ENCODE results near the gene VAC14.
A peak's percentile ranks its signal among the peaks of the same experiment; 100 is the strongest.

VAC14 gene

DNA sequence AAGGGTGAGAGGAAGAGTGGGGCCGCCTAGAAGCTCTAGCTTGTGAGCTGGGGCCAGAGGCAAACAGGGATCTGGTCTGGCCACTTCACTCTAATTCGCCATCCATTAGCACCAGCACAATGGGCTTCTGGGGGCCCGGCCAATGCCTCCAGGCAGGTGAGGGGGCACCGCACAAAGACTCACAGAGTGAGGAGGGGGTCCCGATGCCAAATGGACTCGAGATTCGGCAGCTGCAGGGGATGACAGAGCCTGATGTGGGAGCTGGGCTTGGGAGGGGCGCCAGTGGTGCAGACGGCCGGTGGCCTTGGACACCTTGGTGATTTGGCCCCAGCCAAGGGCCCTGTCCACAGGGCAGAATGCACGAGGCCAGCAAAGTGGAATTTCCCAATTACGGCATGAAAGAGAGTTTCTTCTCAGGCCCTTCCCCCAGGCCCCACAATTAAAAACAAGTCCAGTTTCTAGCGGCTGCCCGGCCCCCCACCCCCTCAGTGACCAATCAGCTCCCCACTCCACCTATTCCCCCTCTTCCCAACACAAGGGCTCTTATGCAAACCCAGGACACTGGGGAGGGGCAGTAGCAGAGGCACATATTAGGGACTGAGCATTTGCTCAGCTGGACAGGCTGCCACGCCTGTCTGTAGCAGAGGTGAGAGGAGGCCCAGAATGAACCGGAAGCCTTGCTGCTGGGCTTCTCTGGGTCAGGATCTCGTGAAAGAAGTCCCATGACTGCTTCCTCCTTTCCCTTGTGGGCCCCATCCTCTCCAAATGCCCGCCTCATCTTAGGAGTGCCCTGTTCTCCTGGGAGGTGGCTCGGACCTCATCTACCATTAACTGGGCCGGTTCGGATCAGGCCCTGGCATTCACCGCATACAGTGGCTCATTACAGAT, 75.7 kb downstream of the VAC14 start:
- peak; percentile 79 for DNase-seq (ENCODE audit: low spot score)

DNA sequence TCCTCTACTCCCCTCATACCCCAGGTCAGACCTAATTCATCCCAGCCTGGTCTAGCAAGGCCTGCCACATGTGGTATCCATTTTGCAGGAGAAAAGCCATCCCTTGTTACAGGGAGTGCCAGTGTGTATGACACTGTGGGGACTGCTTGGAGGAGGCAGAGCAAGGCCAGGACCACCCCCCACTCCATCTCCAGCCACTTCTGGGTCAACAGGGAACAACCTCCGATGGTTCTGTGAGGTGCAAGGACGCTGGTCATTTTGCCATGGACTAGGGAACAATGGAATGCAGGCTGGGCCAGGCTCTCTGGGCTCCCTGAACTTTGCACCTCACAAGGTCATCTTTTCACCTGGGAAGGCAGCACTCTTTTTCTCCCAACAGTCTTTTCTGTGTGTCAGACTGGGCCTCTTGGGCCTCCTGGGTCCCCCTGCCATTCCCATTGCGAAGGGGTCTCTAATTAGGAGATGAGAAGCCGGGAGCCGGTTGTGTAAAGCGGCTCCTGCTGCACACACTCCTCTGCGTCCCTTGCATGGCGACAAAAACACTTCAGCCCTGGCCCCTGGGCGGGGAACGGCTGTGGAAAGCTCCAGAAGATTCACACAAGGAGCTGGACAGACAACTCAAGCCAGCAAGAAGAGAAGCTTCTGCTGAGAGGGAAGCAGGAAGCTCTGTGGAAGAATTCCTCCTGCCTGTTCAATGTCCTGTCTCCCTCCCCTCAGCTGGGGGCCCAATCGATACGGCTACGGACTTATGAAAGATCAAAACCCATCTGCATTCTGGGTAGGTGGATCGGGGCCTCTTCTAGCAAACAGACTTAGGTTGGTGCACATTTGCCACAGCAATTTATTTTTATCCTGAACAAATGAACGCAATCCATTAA, 76.6 kb downstream of the VAC14 start:
- DNase-seq (ENCODE audit: low spot score): no peak

DNA sequence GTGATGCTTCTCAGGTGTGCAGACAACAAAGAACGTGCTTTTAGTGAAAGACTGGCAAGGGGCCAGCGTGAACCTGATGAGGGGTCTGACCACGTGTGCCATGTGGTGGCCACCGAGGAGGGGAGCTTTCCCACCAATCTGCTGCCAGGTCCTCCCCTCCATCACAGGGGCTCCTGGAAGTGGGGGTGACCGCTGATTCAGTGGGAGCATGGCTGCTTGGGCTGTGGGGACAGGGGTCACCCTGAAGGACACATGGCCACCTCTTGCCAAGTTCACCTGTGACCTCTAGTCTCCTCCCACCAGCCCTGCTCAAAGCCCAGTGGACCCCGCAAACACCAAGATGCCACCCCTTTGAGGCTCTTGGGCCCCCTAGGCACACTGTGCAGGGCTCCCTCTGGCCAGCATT, 77.2 kb downstream of the VAC14 start:
- no peak for DNase-seq (ENCODE audit: low spot score)

DNA sequence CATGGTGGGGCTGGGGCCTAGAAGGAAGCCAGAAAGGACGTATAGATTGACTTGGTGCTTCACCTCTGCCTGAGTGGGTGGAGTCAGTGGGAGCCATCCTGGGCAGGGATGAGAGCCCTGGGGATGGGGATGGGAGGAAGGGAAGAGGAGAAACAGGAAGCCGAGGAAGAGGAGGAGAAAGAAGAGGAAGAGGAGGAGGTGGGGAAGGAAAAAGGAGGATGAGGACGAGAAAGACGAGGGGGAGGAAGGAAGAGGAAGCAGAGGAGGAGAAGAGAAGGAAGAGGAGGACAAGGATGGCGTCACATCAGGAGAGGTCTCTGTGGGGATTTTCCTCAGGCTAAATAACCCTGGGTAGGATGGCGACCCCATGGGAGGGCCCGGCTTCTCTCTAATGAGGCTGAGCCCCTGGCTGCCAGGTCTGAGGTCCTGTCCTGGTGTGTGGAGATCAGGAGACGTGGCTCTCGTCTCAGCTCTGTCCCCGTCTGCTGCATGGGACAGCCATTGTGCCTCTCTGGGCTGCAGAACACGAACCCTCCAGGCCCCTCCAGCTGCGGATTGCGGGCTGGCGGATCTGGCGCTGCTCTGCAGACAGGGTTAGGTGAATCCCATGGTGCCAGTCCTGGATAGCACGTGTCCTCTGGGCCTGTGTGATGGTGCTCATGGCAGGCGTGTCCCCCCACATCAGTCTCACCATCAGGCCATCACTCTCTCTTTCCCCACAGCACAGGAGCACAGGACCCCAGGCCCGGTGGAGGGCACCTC, 79.6 kb downstream of the VAC14 start:
- no peak for DNase-seq (ENCODE audit: low spot score)

DNA sequence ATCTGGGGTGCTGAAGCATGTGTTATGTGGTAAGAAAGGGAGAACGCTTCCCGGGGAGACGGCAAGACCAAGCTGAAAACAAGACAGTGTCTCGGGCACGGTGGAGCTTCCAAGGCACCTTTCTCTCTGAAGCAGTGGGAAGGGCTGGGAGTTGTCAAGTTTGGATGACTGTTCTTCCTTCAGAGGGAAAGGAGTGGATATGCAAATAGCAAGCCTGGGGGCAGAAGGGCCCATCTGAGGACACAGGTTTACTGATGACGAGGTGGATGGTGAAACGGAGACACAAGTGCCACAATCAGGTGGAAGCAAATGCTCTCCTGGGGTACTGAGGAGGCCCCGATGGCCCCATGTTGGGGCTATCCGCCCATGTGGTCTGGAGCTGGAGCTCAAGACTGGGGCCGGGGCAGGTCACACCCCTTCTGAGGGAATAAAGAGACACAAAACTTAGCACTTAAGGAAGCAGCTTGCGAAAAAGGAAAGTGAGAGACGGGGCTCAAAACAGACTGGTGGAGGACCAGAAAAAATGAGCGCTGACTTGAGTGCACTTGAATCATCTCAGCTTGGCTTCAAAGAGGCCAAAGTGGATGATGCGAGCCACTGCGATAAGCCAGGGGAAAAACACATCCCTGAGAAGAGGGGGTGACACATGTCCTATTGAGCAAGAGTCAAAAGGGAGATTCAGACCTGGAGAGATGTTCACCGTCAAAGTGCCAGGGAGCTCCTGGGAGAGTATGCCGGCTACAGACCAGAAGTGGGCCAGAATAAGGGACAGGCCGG, 80.3 kb downstream of the VAC14 start:
- no peak for DNase-seq (ENCODE audit: low spot score)

DNA sequence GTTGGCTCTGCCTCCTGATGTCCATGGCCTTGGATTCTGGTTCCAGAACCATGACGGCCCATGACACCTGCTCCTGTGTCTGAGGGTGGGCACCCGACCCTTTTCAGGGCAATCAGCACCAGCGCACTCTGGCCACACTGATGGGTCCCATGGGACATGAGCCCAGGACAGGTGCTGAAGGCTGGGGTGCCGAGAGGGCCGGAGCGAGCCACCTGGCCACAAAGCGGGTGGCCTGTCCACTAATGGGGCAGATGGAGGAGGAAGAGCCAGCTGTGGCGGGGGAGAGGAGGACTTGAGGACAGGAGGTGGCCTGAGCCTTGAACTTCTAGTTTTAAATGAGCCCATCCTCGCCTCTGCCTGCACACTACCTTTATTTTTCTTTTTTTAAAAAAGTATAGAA, 83.9 kb downstream of the VAC14 start:
- no peak for DNase-seq (ENCODE audit: low spot score)

DNA sequence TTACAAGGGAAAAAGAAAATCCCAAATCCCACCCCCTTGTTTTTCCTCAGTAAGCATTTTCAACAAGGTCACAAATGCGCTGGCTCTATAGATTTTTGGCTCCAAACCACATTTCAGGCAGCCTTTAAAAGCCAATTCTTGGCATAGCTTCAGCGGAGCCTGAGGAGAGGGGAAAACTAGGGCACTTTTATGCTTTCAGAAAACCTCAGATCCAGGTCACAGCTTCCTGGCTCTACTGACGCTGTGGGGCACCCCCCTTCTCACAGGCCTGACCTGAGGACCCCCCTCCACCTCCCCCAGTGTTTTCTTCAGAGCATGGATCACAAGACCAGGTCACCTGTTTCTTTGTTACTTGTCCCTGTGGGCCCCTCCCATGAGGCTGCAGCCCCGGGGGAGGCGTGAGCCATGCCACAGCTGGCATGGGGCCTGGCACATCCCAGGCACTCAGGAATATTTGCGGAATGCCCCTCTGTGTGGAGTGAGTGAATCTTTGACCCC, 85.0 kb downstream of the VAC14 start:
- DNase-seq (ENCODE audit: low spot score): peak; percentile 43

DNA sequence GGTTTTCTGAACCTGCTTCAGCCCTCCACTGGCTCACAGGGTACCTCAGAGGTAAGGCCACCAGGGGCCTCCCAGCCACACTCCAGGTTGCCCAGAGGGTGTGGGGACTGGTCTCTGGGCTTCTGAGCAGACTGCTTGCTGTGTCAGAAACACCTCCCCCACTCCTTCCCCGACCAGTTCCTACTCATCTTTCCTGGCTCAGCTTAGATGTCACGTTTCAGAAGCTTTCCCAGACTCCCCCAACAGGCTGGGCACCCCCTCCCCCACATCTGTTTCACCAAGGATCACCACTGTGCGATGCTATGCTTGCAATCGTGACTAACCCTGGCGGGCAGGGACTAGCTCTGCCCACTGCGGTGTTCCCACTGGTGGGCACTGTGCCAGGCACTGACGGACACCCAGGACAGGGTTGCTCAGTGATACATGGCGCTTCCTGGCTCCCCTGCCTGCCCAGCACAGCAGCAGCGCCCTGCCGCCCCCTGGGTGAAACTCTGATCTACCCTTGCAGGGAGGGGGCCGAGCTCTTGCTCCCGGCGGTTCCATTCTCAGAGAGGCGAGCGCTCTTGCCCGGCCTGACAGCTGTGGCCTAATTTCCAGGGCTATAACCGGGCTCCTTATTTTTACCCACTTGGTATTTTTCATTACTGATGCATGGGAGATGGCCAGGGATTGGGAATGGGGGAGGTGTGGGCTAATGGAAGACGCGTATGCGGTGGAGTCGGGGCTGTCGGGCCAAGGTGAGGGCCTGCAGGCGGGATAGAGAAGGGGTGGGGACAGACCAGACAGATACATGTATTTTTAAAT, 85.7 kb downstream of the VAC14 start:
- DNase-seq (ENCODE audit: low spot score): peak; percentile 45

DNA sequence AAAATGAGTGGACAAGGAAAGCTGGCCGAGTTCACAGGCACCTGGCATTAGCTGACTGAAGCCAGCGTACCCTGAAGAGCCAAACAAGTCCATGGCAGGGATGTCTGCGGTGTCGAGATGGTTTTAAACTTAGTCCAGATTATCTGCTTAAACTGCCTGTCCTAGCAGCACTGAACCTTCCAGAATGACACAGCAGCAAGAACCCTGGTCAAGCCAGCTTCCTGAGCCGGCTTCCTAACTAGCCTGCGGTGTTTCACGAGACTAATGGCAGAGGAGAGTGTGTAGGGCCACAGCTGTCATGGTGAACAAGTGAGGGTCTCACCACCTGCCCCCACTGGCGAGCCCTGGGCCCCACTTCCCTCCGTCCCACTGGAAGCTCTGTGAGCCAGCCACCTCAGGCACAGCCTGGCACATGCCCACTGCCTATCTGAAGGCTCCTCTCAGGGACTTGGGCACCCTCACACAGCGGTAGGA, 86.3 kb downstream of the VAC14 start:
- DNase-seq (ENCODE audit: low spot score): no peak

DNA sequence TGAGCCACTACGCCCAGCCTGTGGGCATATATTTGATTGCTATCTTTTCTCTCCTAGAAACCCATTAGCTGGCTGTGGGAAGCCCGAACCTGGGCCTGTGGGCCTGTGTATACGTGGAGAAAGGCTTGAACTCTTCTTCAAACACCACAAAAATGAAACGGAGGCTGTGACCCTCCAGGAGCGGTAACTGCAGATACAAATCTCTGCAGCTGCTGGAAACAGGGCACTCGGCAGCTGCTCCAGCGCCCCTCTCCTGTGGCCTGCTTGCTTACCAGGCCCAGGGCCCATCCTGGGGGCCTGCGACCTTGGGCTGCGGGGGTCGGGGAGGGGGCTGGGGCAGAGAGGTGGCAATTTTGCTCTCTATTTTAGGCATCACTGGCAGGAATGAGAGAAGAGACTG, 87.1 kb downstream of the VAC14 start:
- no peak for DNase-seq (ENCODE audit: low spot score)

DNA sequence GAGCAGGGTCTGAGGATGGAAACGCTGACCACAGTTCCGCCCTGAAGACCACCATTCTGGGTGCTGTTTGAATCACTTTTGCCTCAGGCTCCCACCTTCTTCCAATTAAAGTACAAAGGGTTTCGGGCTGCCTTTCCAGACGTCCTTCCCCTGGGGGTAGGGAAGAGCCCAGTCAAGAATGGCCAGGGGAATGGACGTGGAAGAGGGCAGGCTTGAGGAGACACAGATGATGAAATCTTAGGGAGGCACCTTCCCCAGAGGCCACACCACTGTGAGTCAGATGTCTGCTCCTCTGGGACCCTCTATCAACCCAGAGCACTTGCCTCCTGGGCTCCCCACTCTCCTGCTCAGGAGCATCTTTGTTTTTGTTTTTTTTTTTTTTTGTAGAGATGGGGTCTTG, 87.6 kb downstream of the VAC14 start:
- DNase-seq (ENCODE audit: low spot score): no peak

DNA sequence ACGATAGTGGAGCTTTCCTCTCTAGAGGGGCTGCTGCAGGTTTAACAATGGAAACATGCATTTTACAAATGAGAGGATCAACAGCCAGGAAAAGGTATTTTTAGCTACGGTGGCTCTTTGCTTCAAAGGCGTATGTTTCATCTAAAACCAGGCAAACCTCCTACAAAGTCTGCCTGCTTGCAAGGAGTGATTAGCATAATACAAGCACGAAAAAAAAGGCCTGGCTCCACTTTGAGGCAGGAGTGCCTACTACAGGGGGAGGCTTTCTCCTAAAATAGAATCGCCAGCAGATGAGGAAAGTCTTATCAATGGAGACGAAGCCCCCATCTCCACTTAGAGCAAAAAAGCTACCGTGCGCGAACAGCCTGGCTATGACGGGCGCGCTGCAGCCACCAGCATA, 88.0 kb downstream of the VAC14 start:
- peak; percentile 48 for DNase-seq (ENCODE audit: low spot score)

DNA sequence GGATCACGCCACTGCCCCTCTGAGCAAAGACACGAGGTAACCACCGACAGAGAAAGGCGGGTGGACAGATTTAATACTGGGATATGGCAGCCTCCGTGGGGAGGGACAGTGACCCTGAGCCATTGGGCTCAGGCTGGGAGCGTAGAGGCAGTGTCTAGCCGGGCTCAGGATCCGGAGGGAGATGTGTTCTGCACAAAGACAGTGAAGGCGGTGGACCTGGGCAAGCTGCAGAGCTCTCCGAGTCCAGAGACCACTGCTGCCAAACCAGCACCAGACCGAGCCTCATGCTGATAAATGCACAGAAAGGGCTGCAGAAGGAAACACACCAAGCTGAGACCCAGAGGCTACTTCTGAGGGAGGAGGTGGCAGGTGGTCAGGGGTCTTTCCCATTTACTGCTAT, 88.6 kb downstream of the VAC14 start:
- DNase-seq (ENCODE audit: low spot score): no peak

DNA sequence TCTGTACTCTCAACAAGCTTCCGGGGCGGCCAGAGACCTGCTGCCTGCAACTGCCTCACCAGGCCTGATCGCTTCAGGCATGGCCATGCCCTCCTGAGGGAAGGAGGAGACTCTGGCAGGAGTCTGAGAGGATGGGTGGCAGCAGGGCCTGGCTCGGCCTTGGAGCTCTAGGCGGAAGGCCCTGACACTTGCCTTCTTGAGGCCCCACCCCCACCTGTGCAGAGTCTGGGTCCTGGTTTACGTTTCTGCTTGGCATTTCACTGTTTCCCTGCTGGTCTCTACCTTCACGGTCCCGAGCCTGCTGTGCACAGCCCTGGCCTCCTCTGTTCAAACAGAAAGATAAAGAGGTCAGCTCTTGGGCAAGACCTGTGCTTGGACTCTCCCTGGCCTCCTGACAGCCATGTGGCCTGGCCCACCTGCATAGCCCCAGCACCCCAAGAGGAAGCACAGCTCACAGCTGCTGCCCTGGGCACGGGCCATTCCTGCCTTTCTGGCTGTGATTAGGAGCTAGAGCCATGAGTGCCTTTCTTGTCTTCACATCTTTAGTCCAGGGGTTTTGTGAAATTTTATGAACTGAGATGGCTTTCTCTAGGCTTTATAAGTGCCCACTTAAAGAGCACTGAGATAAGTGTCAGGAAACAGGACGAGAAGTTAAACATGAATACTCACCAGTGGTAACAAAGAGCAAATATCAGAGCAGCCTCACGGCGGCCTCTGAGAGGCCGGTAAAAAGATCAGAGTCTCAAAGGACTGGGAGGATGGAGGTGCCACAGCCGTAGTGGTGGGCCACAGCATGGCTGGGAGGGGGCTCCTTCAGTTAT, 89.5 kb downstream of the VAC14 start:
- DNase-seq (ENCODE audit: low spot score): no peak

DNA sequence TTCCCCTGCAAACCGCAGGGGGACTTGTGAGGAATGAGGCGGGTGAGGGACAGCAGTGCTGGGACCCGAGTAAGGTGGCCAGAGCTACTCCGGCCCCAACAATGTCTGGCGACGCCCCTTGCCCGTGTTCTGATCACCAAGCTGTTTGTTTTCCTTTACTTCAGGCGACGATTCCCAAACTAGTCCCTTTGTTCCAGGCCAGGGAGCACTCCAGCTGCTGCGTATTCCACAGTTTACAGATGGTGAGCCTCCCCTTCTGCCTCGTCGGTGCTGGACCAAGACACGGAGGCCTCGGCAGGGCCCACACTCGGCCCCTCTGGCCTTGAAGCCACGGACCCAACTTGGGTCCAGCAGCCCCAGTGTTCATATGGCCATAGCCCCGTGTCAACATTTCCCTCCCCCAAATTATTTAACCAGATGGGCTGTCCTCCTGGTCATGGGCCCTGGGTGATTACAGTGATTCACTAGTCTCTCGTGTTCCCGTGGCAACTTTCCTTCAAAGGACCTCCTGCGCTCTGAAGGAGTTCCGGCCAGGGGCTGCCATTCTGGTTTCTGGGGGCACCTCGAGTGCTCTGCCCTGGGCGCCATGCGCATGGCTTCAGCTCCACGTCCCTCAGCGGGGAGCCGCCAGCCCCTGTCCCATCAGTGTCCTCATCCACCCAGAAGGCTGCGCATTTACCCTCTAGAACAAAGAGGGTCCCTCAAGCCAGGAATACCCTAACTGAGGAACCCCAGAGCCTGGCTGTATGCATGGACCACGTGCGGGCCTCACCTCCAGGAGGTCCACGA, 90.3 kb downstream of the VAC14 start:
- DNase-seq (ENCODE audit: low spot score): no peak

DNA sequence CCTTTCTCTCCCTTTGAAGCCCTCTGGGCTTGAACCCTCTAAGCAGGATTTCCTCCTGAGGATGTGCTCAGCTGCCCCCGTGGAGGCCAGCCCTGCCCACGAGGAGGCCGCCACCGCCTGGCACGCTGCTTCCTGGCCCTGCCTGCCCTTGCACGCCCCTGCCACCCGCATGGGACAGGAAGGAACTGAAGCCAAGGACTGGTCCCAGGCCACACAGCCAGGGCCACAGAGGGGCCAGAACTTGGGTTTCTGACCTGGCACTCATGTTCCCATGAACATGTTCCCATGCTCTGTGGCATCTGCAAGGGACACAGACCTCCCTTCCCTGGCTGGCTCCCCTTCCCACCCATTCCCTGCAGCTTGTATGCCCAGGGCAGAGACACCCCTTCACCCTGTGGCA, 91.0 kb downstream of the VAC14 start:
- no peak for DNase-seq (ENCODE audit: low spot score)

DNA sequence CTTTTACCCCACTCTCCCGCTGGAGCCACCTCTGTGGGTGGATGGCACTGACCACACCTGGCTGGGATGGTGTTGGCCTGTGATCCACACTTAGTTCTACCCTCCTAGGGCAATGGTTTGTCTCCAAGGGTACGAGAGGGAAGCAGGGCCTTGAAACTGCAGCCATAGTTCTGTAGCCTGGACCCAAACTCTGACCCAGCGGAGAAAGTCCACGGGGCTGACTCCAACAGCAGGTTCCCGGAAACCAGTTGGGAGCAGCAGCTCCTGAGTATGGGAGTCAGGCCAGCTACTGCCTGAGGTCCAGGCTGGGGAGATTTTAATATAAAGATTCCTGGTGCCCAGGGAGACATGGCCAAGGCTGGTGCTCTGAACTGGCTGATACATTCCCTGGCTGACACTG, 91.5 kb downstream of the VAC14 start:
- DNase-seq (ENCODE audit: low spot score): no peak

DNA sequence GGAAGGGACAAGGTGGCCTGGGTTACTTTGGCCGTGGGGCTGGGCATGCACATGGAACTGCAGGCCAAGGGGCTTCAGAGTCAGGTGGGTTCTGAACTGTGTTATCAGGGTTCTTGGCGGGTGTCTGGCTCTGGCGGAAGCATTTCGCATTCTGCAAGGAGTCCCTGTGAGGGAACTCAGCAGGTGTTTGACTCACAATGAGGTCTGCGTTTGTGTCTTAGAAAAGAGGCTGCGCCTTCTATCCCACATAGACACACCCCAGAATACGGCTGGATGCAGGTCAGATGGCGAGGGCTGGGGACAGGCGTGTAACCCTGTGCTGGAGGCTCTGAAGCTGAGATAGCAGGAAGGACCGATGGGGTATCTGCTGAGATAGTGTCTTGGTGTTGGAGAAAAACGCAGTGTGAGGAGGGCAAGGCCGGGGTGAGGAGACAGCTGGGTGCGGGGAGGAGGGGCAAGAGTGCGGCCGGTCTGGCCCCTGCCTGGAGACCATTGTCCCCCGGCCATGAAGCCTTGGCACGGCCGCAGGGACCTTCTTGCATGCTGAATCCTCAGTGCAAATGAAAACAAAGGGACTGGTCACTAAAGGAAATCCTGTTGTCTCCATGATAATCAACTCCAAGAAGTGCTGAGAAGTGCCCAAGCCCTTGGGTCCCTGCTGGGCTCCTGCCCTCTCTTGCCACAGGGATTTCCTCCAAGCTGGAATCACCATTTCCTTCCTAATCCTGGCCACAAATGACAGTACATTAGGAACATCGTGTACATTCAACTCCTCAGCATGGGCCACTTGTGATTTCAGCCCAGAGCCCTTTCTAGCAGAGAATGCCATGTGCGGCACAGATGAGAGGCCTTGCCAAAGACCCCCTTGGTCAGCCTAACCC, 92.4 kb downstream of the VAC14 start:
- DNase-seq (ENCODE audit: low spot score): peak; percentile 27

All from Ammon's horn (tissue), 1 donor.